CD14-positive monocyte (primary cell): ENCODE measurements around the gene COL25A1. TPM values are rescaled to one million over a fixed set of nuclear protein-coding genes. Genes with fewer than 3 reads are reported as not detected.

Source experiments
- DNase-seq, 3 donors: peaks; one replicate each; pipeline ENCODE4 v3.0.0-alpha.2; 2011 to 2022
- H2AFZ ChIP-seq: 2 replicates; pipeline ENCODE4 v1.6.0; 2012; ENCODE audit warnings: mild to moderate bottlenecking, low read depth, low read length, inconsistent platforms; ENCODE audit not compliant: insufficient read depth, poor library complexity, severe bottlenecking
- H3K27ac ChIP-seq, 2 donors: 1 replicate in 1 of 2; 2 replicates in 1 of 2; pipeline ENCODE4 v1.5.1; 2012 to 2013; ENCODE audit warnings: low read length in 2 of 2, control low read depth in 1 of 2, inconsistent platforms in 1 of 2, low read depth in 1 of 2, mild to moderate bottlenecking in 1 of 2
- H3K27me3 ChIP-seq, 2 donors: one replicate each; pipeline versions ENCODE4 v1.6.0 to v1.6.1; 2011 to 2013; ENCODE audit warnings: low read length in 2 of 2; ENCODE audit not compliant: control insufficient read depth in 2 of 2, insufficient read depth in 2 of 2
- H3K36me3 ChIP-seq, 2 donors: replicated peaks in 1 of 2; 1 replicate in 1 of 2; 2 replicates in 1 of 2; pipeline versions ENCODE4 v1.5.1 to v1.6.1; 2012 to 2013; ENCODE audit warnings: low read length in 2 of 2, control low read depth in 1 of 2, inconsistent platforms in 1 of 2, mild to moderate bottlenecking in 1 of 2; ENCODE audit not compliant: insufficient read depth in 2 of 2, control insufficient read depth in 1 of 2
- H3K4me1 ChIP-seq, 2 donors: 1 replicate in 1 of 2; 2 replicates in 1 of 2; pipeline versions ENCODE4 v1.5.1 to v1.6.1; 2012 to 2013; ENCODE audit warnings: low read length in 2 of 2, control low read depth in 1 of 2, inconsistent platforms in 1 of 2, mild to moderate bottlenecking in 1 of 2, moderate library complexity in 1 of 2; ENCODE audit not compliant: insufficient read depth in 2 of 2, control insufficient read depth in 1 of 2
- H3K4me2 ChIP-seq: replicated peaks from 2 replicates; pipeline ENCODE3; 2012; ENCODE audit warnings: low read length, moderate library complexity, mild to moderate bottlenecking; ENCODE audit not compliant: poor library complexity, severe bottlenecking; ENCODE audit errors: extremely low read depth
- H3K4me3 ChIP-seq, 3 experiments: fragments of 200-600 bp in 1 of 3; sonication (generic) in 1 of 3; replicated peaks in 1 of 3; 1 replicate in 2 of 3; 2 replicates in 1 of 3; pipeline ENCODE4 v1.5.1; 2011 to 2013; ENCODE audit warnings: low read length in 3 of 3, mild to moderate bottlenecking in 3 of 3, control low read depth in 2 of 3, low read depth in 2 of 3, inconsistent platforms in 1 of 3, moderate library complexity in 1 of 3
- H3K79me2 ChIP-seq: 2 replicates; pipeline ENCODE4 v1.6.0; 2012; ENCODE audit warnings: mild to moderate bottlenecking, control low read depth, inconsistent platforms, low read length, moderate library complexity; ENCODE audit not compliant: insufficient read depth
- H3K9ac ChIP-seq: 2 replicates; pipeline ENCODE4 v1.6.0; 2017; ENCODE audit warnings: low read length, mild to moderate bottlenecking; ENCODE audit not compliant: insufficient read depth, poor library complexity, severe bottlenecking
- H3K9me3 ChIP-seq, 2 donors: replicated peaks in 1 of 2; 1 replicate in 1 of 2; 2 replicates in 1 of 2; pipeline versions ENCODE4 v1.5.1 to v1.6.1; 2012 to 2013; ENCODE audit warnings: low read length in 2 of 2, control low read depth in 1 of 2; ENCODE audit not compliant: control insufficient read depth in 1 of 2, insufficient read depth in 1 of 2
- H4K20me1 ChIP-seq: 2 replicates; pipeline ENCODE4 v1.6.0; 2012; ENCODE audit warnings: mild to moderate bottlenecking, low read length, control low read depth, moderate library complexity; ENCODE audit not compliant: insufficient read depth
- H3K27ac Mint-ChIP-seq, 7 donors: one replicate each; pipeline ENCODE4 v1.8.0; 2020; ENCODE audit warnings: mild to moderate bottlenecking in 7 of 7, mixed read lengths in 7 of 7, moderate library complexity in 6 of 7, inconsistent platforms in 2 of 7
- H3K27me3 Mint-ChIP-seq, 3 donors: one replicate each; pipeline ENCODE4 v1.8.0; 2021 to 2022; ENCODE audit warnings: low read depth in 3 of 3, mild to moderate bottlenecking in 3 of 3, mixed read lengths in 3 of 3, moderate library complexity in 3 of 3, inconsistent platforms in 1 of 3
- H3K36me3 Mint-ChIP-seq, 2 donors: one replicate each; pipeline ENCODE4 v1.8.0; 2020; ENCODE audit warnings: mixed read lengths in 2 of 2, inconsistent platforms in 1 of 2, mild to moderate bottlenecking in 1 of 2
- H3K4me1 Mint-ChIP-seq: one replicate; pipeline ENCODE4 v1.8.0; 2020; ENCODE audit warnings: mild to moderate bottlenecking, mixed read lengths
- H3K4me3 Mint-ChIP-seq, 2 donors: one replicate each; pipeline ENCODE4 v1.8.0; 2020; ENCODE audit warnings: mild to moderate bottlenecking in 2 of 2, mixed read lengths in 2 of 2, moderate library complexity in 1 of 2
- H3K9me3 Mint-ChIP-seq, 7 donors: one replicate each; pipeline ENCODE4 v1.8.0; 2020 to 2022; ENCODE audit warnings: mixed read lengths in 7 of 7, mild to moderate bottlenecking in 6 of 7, moderate library complexity in 6 of 7, inconsistent platforms in 2 of 7
- CTCF ChIP-seq: fragments of 200-600 bp; IDR thresholded peaks from one replicate; pipeline ENCODE4 v1.8.0; 2022; ENCODE audit warnings: antibody characterized with exemption, mild to moderate bottlenecking
- WGBS: methylation state at CpG from one replicate; pipeline ENCODE4 v1.1.5; 2013; ENCODE audit warnings: missing lambda C conversion rate; ENCODE audit not compliant: insufficient coverage; 5-methylcytosine and 5-hydroxymethylcytosine counted together
- intact Hi-C, 2 donors: fragments of 100-400 bp; cut with micrococcal nuclease; formaldehyde crosslinking; loops; one replicate each; pipeline versions ENCODE4 v1.15.0 to v1.15.1; 2023
- polyA plus RNA-seq, 3 donors: library from polyadenylated mRNA; depleted of rRNA in 1 of 3; unstranded in 2 of 3; stranded (reverse) in 1 of 3; fragments of 300-500 nt in 2 of 3; fragments of >200 nt in 1 of 3; fragmentation: Illumina TruSeq in 2 of 3; gene quantifications; 1 replicate in 2 of 3; 2 replicates in 1 of 3; pipeline ENCODE4 v1.2.3, GENCODE V29; 2012 to 2021

The COL25A1 gene
- polyA plus RNA-seq, 3 donors: not detected

- no peaks in the 10 kb centered on the region for H4K20me1 ChIP-seq
- H3K9me3 ChIP-seq: no peaks in the 10 kb centered on the region
- Mint-ChIP-seq H3K4me3 (no peak overlapping the region), H3K36me3 (no peaks in the 10 kb centered on the region), H3K27ac (no peak overlapping the region), H3K4me1 (no peaks in the 10 kb centered on the region), H3K27me3 (no peaks in the 10 kb centered on the region), H3K9me3 (peaks cover 0 to 2% (median 0%) of the 10 kb centered on the region in 7 donors)
- H3K27ac ChIP-seq: no peak overlapping the region
- no peak overlapping the region for H3K9ac ChIP-seq
- H3K79me2 ChIP-seq: no peaks in the 10 kb centered on the region
- H3K4me2 ChIP-seq: no peak overlapping the region
- no peak for DNase-seq
- no peaks in the 10 kb centered on the region for H3K36me3 ChIP-seq
- H3K4me3 ChIP-seq: no peak overlapping the region
- intact Hi-C loops: no loop called here
- no peaks in the 10 kb centered on the region for H3K4me1 ChIP-seq
- no peaks in the 10 kb centered on the region for H3K27me3 ChIP-seq
- no peak overlapping the region for H2AFZ ChIP-seq
- TF ChIP-seq CTCF: no peak
- WGBS: no CpG with 5 or more reads among the region's 2 CpGs
Measured at GRCh38 chr4:109118635-109119034, 183.8 kb downstream of the COL25A1 start.

GRCh38 chr4:109114501-109114900 lies 188.0 kb downstream of the COL25A1 start:
- Histone ChIP-seq H2AFZ (no peak overlapping the region), H4K20me1 (no peaks in the 10 kb centered on the region), H3K79me2 (no peaks in the 10 kb centered on the region), H3K4me3 (no peak overlapping the region), H3K9ac (no peak overlapping the region), H3K27ac (no peak overlapping the region), H3K4me2 (no peak overlapping the region), H3K4me1 (no peaks in the 10 kb centered on the region), H3K9me3 (no peaks in the 10 kb centered on the region), H3K27me3 (no peaks in the 10 kb centered on the region), H3K36me3 (no peaks in the 10 kb centered on the region)
- no peak overlapping the region for H3K27ac Mint-ChIP-seq
- no peak for TF ChIP-seq CTCF
- WGBS: 83% methylated on average over 1 of the region's 3 CpGs
- H3K27me3 Mint-ChIP-seq: no peaks in the 10 kb centered on the region
- intact Hi-C loops: no loop called here
- peaks cover 0 to 2% (median 0%) of the 10 kb centered on the region in 7 donors for H3K9me3 Mint-ChIP-seq
- H3K4me1 Mint-ChIP-seq: no peaks in the 10 kb centered on the region
- no peaks in the 10 kb centered on the region for H3K36me3 Mint-ChIP-seq
- no peak for DNase-seq
- no peak overlapping the region for H3K4me3 Mint-ChIP-seq
